Trophoblast cell (in vitro differentiated cells and primary cell): ENCODE results near the gene PLB1.

Experiments used
- DNase-seq, 2 donors: peaks; one replicate each; pipeline ENCODE4 v3.0.0-alpha.2; 2016
- H2AFZ ChIP-seq: 2 replicates; pipeline ENCODE4 v1.6.1; 2013; ENCODE audit warnings: low read length, moderate library complexity, mild to moderate bottlenecking; ENCODE audit not compliant: insufficient read depth, poor library complexity
- H2AK5ac ChIP-seq: 2 replicates; pipeline ENCODE4 v1.6.1; 2013; ENCODE audit warnings: mild to moderate bottlenecking, low read length
- H2BK120ac ChIP-seq: 2 replicates; pipeline ENCODE4 v1.6.1; 2013; ENCODE audit warnings: low read length, mild to moderate bottlenecking, moderate library complexity; ENCODE audit not compliant: insufficient read depth, poor library complexity
- H2BK12ac ChIP-seq: 2 replicates; pipeline ENCODE4 v1.6.1; 2013; ENCODE audit warnings: mild to moderate bottlenecking, low read length, moderate library complexity
- H2BK5ac ChIP-seq: 2 replicates; pipeline ENCODE4 v1.6.1; 2013; ENCODE audit warnings: low read length, low read depth, moderate library complexity, mild to moderate bottlenecking; ENCODE audit not compliant: poor library complexity
- H3K14ac ChIP-seq: 2 replicates; pipeline ENCODE4 v1.6.1; 2013; ENCODE audit warnings: mild to moderate bottlenecking, low read length
- H3K18ac ChIP-seq: 2 replicates; pipeline ENCODE4 v1.6.1; 2013; ENCODE audit warnings: mild to moderate bottlenecking, low read length
- H3K23ac ChIP-seq: 2 replicates; pipeline ENCODE4 v1.6.1; 2013; ENCODE audit warnings: low read length
- H3K27ac ChIP-seq: 2 replicates; pipeline ENCODE4 v1.5.1; 2013; ENCODE audit warnings: low read depth, mild to moderate bottlenecking, inconsistent platforms, low read length, moderate library complexity
- H3K27me3 ChIP-seq: 2 replicates; pipeline ENCODE4 v1.6.1; 2013; ENCODE audit warnings: inconsistent platforms, mild to moderate bottlenecking, low read length, moderate library complexity; ENCODE audit not compliant: insufficient read depth
- H3K36me3 ChIP-seq, 2 experiments: 1 replicate in 1 of 2; 2 replicates in 1 of 2; pipeline ENCODE4 v1.6.1; 2013; ENCODE audit warnings: low read length in 2 of 2, mild to moderate bottlenecking in 2 of 2, moderate library complexity in 1 of 2; ENCODE audit not compliant: insufficient read depth in 2 of 2, control insufficient read depth in 1 of 2
- H3K4ac ChIP-seq: 2 replicates; pipeline ENCODE4 v1.6.1; 2013; ENCODE audit warnings: low read depth, mild to moderate bottlenecking, low read length, moderate library complexity
- H3K4me1 ChIP-seq, 2 experiments: 1 replicate in 1 of 2; 2 replicates in 1 of 2; pipeline ENCODE4 v1.6.1; 2013; ENCODE audit warnings: low read length in 2 of 2, mild to moderate bottlenecking in 2 of 2, moderate library complexity in 1 of 2; ENCODE audit not compliant: insufficient read depth in 2 of 2, control insufficient read depth in 1 of 2
- H3K4me2 ChIP-seq: 2 replicates; pipeline ENCODE4 v1.6.1; 2013; ENCODE audit warnings: inconsistent platforms, mild to moderate bottlenecking, low read length, moderate library complexity
- H3K4me3 ChIP-seq: 2 replicates; pipeline ENCODE4 v1.5.1; 2013; ENCODE audit warnings: mild to moderate bottlenecking, low read depth, low read length, inconsistent platforms
- H3K79me1 ChIP-seq: one replicate; pipeline ENCODE4 v1.6.1; 2013; ENCODE audit warnings: low read length
- H3K79me2 ChIP-seq: 2 replicates; pipeline ENCODE4 v1.6.1; 2013; ENCODE audit warnings: low read length, mild to moderate bottlenecking; ENCODE audit not compliant: control insufficient read depth, insufficient read depth, poor library complexity
- H3K9ac ChIP-seq: 2 replicates; pipeline ENCODE4 v1.6.1; 2013; ENCODE audit warnings: mild to moderate bottlenecking, low read length
- H3K9me3 ChIP-seq: 2 replicates; pipeline ENCODE4 v1.6.1; 2013; ENCODE audit warnings: low read depth, mild to moderate bottlenecking, control low read depth, inconsistent platforms, low read length; ENCODE audit not compliant: insufficient read depth
- H4K12ac ChIP-seq: 2 replicates; pipeline ENCODE4 v1.6.1; 2013; ENCODE audit warnings: low read depth, mild to moderate bottlenecking, low read length, moderate library complexity
- H4K8ac ChIP-seq: 2 replicates; pipeline ENCODE4 v1.6.1; 2013; ENCODE audit warnings: low read depth, mild to moderate bottlenecking, low read length, moderate library complexity
- H4K91ac ChIP-seq: one replicate; pipeline ENCODE4 v1.6.1; 2013; ENCODE audit warnings: low read depth, mild to moderate bottlenecking, low read length, moderate library complexity
- WGBS: extraction: QIAGEN DNeasy Blood & Tissue Kit; methylation state at CpG from one replicate; pipeline ENCODE4 v1.1.7; 2013; ENCODE audit warnings: missing lambda C conversion rate; ENCODE audit not compliant: insufficient read length, insufficient coverage; ENCODE audit errors: extremely low coverage; 5-methylcytosine and 5-hydroxymethylcytosine counted together

PLB1 gene

GRCh38 chr2:28457237-28457636, 38.6 kb upstream of the PLB1 start:
- Histone ChIP-seq H3K4me1 (no peaks in the 10 kb centered on the region), H2BK12ac (no peak overlapping the region), H4K12ac (no peak overlapping the region), H3K79me1 (no peaks in the 10 kb centered on the region), H2AK5ac (no peak overlapping the region), H3K23ac (no peak overlapping the region), H4K8ac (no peak overlapping the region), H3K4me2 (no peak overlapping the region), H3K79me2 (no peaks in the 10 kb centered on the region), H3K14ac (no peak overlapping the region), H2BK5ac (no peak overlapping the region), H3K36me3 (no peaks in the 10 kb centered on the region), H3K9me3 (no peaks in the 10 kb centered on the region), H3K4ac (no peak overlapping the region), H3K27ac (no peak overlapping the region), H3K4me3 (no peak overlapping the region), H3K9ac (no peak overlapping the region), H3K18ac (no peak overlapping the region), H3K27me3 (no peaks in the 10 kb centered on the region), H2AFZ (no peak overlapping the region), H4K91ac (no peak overlapping the region), H2BK120ac (no peak overlapping the region)
- no CpG with 5 or more reads among the region's 10 CpGs for WGBS
- DNase-seq: no peak

- H2BK120ac ChIP-seq: no peak overlapping the region
- H3K9me3 ChIP-seq: no peaks in the 10 kb centered on the region
- no peak overlapping the region for H4K91ac ChIP-seq
- no peaks in the 10 kb centered on the region for H3K79me2 ChIP-seq
- no peak overlapping the region for H3K4ac ChIP-seq
- H3K23ac ChIP-seq: no peak overlapping the region
- H2AK5ac ChIP-seq: no peak overlapping the region
- no peak overlapping the region for H4K8ac ChIP-seq
- no peak overlapping the region for H4K12ac ChIP-seq
- no peak overlapping the region for H3K18ac ChIP-seq
- H3K79me1 ChIP-seq: no peaks in the 10 kb centered on the region
- H3K36me3 ChIP-seq: no peaks in the 10 kb centered on the region
- no peak overlapping the region for H2AFZ ChIP-seq
- H3K4me1 ChIP-seq: no peaks in the 10 kb centered on the region
- H3K27ac ChIP-seq: no peak overlapping the region
- no peak overlapping the region for H2BK12ac ChIP-seq
- no CpG with 5 or more reads among the region's 2 CpGs for WGBS
- no peak overlapping the region for H3K4me3 ChIP-seq
- no peak overlapping the region for H3K9ac ChIP-seq
- no peak overlapping the region for H3K14ac ChIP-seq
- H3K27me3 ChIP-seq: no peaks in the 10 kb centered on the region
- no peak overlapping the region for H2BK5ac ChIP-seq
- no peak overlapping the region for H3K4me2 ChIP-seq
- DNase-seq: no peak
Measured at GRCh38 chr2:28461056-28461455, 34.8 kb upstream of the PLB1 start.

GRCh38 chr2:28462122-28462521, 33.7 kb upstream of the PLB1 start:
- Histone ChIP-seq H3K27ac (no peak overlapping the region), H3K79me1 (no peaks in the 10 kb centered on the region), H3K4me3 (no peak overlapping the region), H3K79me2 (no peaks in the 10 kb centered on the region), H4K91ac (no peak overlapping the region), H2BK120ac (no peak overlapping the region), H3K4ac (no peak overlapping the region), H3K14ac (no peak overlapping the region), H4K8ac (no peak overlapping the region), H2AK5ac (no peak overlapping the region), H2AFZ (no peak overlapping the region), H3K27me3 (no peaks in the 10 kb centered on the region), H4K12ac (no peak overlapping the region), H3K23ac (no peak overlapping the region), H3K36me3 (no peaks in the 10 kb centered on the region), H3K4me1 (no peaks in the 10 kb centered on the region), H2BK12ac (no peak overlapping the region), H3K18ac (no peak overlapping the region), H3K9ac (no peak overlapping the region), H3K9me3 (no peaks in the 10 kb centered on the region), H3K4me2 (no peak overlapping the region), H2BK5ac (no peak overlapping the region)
- DNase-seq: no peak

- Histone ChIP-seq H2AFZ (no peak overlapping the region), H3K36me3 (no peaks in the 10 kb centered on the region), H2BK5ac (no peak overlapping the region), H3K4ac (no peak overlapping the region), H3K23ac (no peak overlapping the region), H3K79me2 (no peaks in the 10 kb centered on the region), H4K12ac (no peak overlapping the region), H3K14ac (no peak overlapping the region), H2AK5ac (no peak overlapping the region), H3K4me1 (no peaks in the 10 kb centered on the region), H3K27me3 (no peaks in the 10 kb centered on the region), H3K9ac (no peak overlapping the region), H3K18ac (no peak overlapping the region), H3K79me1 (no peaks in the 10 kb centered on the region), H4K8ac (no peak overlapping the region), H4K91ac (no peak overlapping the region), H3K27ac (no peak overlapping the region), H3K4me2 (no peak overlapping the region), H3K9me3 (no peaks in the 10 kb centered on the region), H2BK120ac (no peak overlapping the region), H3K4me3 (no peak overlapping the region), H2BK12ac (no peak overlapping the region)
- no CpG with 5 or more reads among the region's 6 CpGs for WGBS
- DNase-seq: no peak
Measured at GRCh38 chr2:28463211-28463816, 32.5 kb upstream of the PLB1 start.
